GM10266 (cell line): ENCODE measurements around the gene ATXN7.

Source experiments
- DNase-seq: peaks from one replicate; pipeline ENCODE4 v3.0.0; 2012; ENCODE audit errors: extremely low spot score
- TF ChIP-seq, protein P1 (sequence below): IDR thresholded peaks from 2 replicates; pipeline ENCODE4 v1.5.1; 2012; ENCODE audit warnings: mild to moderate bottlenecking, low read depth; ENCODE audit not compliant: control insufficient read depth, insufficient read depth; ENCODE audit errors: missing control alignments

Gene ATXN7

DNA sequence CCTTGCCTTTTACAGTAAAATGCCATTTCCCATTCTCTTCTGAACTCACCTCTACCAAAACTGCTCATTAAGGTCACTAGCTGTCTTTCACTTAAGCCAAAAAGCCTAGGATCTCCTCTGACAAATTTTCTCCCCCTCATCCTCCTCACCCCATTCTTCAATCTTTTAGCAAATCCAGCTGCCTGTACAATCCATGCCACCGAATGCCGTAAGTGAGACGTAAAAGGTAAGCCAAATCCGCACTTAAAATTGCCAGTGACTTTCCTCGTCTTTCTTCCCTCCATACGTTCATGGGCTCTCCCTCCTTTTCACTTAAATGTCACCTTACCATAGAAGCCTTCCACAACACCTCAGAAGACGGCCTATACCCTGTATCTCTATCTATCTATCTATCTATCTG is 145.9 kb downstream of the ATXN7 start:
- DNase-seq: no peak
- TF ChIP-seq, protein P1, sequence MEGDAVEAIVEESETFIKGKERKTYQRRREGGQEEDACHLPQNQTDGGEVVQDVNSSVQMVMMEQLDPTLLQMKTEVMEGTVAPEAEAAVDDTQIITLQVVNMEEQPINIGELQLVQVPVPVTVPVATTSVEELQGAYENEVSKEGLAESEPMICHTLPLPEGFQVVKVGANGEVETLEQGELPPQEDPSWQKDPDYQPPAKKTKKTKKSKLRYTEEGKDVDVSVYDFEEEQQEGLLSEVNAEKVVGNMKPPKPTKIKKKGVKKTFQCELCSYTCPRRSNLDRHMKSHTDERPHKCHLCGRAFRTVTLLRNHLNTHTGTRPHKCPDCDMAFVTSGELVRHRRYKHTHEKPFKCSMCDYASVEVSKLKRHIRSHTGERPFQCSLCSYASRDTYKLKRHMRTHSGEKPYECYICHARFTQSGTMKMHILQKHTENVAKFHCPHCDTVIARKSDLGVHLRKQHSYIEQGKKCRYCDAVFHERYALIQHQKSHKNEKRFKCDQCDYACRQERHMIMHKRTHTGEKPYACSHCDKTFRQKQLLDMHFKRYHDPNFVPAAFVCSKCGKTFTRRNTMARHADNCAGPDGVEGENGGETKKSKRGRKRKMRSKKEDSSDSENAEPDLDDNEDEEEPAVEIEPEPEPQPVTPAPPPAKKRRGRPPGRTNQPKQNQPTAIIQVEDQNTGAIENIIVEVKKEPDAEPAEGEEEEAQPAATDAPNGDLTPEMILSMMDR: no peak

DNA sequence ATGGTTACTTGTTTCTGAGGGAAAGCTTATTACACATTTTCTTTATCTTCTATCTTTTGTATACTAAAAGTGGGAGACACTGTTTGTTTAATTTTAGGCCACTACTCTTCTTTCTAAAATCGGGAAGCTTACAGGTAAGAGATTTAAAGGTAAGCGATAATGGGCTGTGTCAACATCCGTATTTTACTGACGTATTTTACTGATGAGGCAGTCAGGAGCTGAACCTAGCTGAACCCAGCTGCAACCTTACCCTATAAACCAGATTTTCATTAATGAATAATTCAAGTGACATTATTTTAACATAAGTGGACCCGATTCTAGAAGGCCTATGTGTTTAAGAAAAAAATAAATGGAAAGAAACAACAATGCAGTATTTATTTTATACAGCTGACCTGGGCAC is 146.5 kb downstream of the ATXN7 start:
- TF ChIP-seq, protein P1: no peak

DNA sequence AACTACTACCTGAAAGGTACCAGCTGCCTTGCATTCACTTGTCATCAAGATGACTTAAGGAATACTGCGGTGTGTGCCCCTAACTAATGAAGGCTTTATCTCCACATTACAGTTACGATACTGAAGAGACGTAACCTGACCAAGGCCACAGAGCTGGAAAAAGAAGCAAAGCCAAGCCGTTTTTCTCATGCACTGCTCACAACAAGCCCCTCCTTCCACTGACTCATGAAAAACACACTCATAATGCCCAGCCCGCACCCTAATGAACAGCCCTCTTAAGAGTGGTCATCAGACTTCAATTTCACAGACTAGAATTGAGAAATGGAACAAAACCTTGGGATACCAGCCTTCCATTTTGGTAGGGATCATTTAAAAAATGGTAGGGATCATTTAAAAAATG is 148.0 kb downstream of the ATXN7 start:
- DNase-seq: no peak
- TF ChIP-seq, protein P1: no peak

More for the DNA sequence above, 146.5 kb downstream of the ATXN7 start:
- DNase-seq: no peak

DNA sequence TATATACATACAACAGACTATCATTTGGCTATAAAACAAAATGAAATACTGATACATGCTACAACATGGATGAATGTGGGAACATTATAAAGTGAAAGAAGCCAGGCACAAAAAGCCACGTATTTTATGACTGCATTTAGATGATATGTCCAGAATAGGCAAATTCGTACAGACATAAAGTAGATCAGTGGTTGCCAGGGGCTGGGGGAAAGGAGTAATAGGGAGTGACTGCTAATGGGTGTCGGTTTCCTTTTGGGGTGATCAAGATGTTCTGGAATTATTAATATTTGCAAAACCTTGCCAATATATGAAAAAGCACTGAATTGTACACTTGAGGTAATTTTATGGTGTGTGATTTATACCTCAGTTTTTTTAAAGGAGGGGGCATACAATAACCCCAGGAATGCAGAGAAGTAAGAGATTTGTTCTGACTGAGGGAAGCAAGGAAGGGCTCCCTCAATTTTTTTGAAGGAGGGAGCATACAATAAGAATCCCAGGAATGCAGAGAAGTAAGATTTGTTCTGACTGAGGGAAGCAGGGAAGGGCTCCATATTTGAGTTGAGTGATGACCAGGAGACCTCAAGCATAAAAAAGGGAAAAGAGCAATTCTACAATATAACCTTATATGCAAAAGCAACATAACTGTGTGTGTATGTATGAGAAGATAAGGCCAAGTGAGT is 153.4 kb downstream of the ATXN7 start:
- TF ChIP-seq, protein P1: no peak
- no peak for DNase-seq

DNA sequence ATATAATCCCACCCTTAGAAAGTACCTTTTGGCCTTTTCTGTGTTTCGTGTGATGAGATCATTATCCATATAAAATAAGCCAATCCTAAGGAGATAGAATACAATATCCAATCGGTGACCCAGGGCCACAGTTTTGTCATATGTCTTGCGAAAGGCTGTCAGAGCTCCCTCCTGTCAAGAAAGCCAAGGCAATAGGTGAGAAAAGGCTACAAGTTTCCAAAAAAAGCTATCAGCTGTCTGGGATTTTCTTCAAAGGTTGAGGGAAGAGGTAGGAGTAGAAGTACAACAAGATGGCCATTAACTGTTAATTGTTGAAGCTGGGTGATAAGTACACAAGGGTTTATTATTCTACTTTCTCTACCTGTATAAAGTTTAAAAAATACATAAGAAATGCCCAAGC is 155.6 kb downstream of the ATXN7 start:
- no peak for DNase-seq
- TF ChIP-seq, protein P1: no peak

DNA sequence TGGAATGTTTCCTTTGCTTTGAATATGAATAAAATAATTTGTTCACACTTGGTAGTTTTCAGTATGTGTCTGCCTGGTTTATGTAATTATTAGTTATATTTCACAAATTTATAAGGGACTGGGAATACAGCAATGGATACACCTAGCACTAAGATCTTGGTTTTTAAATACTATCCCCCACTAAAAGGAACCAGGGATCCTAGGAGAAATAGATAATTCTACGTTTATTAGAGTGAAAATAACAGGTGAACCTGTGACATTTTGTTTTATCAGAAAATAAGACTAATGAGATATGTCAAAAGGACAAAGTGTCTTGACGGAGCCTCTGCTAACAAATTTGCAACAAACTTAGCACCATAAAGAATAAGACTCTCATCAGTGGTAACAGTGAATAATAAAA is 156.2 kb downstream of the ATXN7 start:
- DNase-seq: no peak
- TF ChIP-seq, protein P1: no peak

DNA sequence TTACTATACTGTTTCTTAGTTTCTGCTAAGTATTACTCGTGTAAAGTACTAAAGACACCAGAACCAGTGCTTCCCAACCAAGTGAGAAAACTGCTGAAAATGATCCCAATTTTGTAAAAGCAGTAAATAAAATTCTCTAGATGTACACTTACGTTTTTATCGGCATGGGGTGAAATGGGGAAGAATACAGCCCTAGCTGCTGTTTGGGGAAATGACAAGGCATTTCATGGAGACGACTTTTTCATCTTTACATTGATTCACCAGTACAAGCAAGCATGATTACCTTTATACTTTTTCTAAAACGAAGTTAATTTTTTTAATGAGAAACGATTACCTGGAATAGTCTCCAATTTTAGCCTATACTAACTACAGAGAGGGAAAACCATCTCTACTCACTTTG is 158.3 kb downstream of the ATXN7 start:
- TF ChIP-seq, protein P1: no peak
- no peak for DNase-seq
